Tracheal epithelial cell (primary cell): Measurements from ENCODE around the gene WAPL. TPM values are rescaled to one million over a fixed set of nuclear protein-coding genes. Genes with fewer than 3 reads are reported as not detected.

ENCODE experiments used
- total RNA-seq: library from RNA; depleted of rRNA; stranded (reverse); fragments of >200 nt; gene quantifications from 2 replicates; pipeline ENCODE4 v1.2.1, GENCODE V29; 2014

Gene WAPL, protein sequence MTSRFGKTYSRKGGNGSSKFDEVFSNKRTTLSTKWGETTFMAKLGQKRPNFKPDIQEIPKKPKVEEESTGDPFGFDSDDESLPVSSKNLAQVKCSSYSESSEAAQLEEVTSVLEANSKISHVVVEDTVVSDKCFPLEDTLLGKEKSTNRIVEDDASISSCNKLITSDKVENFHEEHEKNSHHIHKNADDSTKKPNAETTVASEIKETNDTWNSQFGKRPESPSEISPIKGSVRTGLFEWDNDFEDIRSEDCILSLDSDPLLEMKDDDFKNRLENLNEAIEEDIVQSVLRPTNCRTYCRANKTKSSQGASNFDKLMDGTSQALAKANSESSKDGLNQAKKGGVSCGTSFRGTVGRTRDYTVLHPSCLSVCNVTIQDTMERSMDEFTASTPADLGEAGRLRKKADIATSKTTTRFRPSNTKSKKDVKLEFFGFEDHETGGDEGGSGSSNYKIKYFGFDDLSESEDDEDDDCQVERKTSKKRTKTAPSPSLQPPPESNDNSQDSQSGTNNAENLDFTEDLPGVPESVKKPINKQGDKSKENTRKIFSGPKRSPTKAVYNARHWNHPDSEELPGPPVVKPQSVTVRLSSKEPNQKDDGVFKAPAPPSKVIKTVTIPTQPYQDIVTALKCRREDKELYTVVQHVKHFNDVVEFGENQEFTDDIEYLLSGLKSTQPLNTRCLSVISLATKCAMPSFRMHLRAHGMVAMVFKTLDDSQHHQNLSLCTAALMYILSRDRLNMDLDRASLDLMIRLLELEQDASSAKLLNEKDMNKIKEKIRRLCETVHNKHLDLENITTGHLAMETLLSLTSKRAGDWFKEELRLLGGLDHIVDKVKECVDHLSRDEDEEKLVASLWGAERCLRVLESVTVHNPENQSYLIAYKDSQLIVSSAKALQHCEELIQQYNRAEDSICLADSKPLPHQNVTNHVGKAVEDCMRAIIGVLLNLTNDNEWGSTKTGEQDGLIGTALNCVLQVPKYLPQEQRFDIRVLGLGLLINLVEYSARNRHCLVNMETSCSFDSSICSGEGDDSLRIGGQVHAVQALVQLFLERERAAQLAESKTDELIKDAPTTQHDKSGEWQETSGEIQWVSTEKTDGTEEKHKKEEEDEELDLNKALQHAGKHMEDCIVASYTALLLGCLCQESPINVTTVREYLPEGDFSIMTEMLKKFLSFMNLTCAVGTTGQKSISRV (N-terminal part only)
- 37.9 and 39.5 TPM in 2 replicates for total RNA-seq

DNA sequence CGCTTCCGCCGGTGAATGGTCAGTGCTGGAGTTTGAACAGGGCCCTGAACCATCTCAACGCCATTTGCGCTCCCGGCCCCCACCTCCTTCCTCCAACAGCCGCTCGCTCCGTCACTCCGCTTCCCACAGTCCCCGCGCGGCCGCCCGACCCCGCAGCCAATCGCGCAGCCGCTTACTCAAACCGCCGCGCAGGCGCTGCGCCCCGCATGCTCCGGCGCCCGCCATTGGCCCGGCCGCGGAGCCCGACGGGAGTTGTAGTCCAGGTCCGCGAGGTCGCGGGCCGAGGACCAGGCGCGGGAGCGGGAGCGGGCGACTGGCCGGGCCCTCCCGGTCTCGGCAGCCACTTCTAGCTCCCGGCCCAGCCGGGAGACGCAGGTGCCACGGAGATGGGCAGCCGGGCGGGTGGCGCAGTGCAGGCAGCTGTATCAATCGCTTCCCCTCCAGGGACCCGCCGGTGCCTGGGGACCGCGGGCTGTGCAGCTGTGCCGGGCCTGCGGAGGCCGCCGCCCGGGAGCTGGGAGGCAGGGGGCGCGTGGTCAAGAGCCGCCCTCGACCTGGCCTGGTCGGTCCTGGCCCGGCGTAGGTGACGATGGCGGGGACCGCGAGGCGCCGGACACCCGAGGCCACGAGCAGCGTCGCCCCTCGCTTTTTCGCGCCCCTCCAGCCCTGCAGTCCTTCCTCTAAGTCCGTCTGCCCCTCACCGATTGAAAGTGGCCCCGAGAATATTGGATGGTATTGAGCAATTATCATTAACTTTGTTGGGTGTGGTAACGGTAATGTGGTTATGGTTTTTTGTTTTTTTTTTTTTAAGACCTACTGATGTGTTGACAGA, at the start of gene WAPL:
WAPL (minus strand) TSS at position 115 of the 832 bp plus-strand sequence. CDS start 3,723 bp downstream, outside the sequence.

Other genes starting within 250 kb of the WAPL start
- under 0.01 and 0.21 TPM in 2 replicates for gene GRID1, start 155.0 kb downstream of the WAPL start, total RNA-seq
- not detected in 2 replicates for gene OPN4, start 132.8 kb upstream of the WAPL start, total RNA-seq
- not detected in 2 replicates for gene LDB3, start 146.7 kb upstream of the WAPL start, total RNA-seq
- gene BMPR1A, start 234.8 kb upstream of the WAPL start, total RNA-seq: 39.0 TPM in 2 replicates